ENCODE measurements around the gene METTL21A.

Gene METTL21A

GRCh38 chr2:207571370-207571769 is 53.8 kb downstream of the METTL21A start:
- no peak overlapping the region for H3K27ac ChIP-seq
- H3K4me3 ChIP-seq (ENCODE audit: low read depth in 1 of 2, low read length in 1 of 2), result no peak overlapping the region
- H3K9me3 ChIP-seq, result no peaks in the 10 kb centered on the region
- TF ChIP-seq, protein P1, sequence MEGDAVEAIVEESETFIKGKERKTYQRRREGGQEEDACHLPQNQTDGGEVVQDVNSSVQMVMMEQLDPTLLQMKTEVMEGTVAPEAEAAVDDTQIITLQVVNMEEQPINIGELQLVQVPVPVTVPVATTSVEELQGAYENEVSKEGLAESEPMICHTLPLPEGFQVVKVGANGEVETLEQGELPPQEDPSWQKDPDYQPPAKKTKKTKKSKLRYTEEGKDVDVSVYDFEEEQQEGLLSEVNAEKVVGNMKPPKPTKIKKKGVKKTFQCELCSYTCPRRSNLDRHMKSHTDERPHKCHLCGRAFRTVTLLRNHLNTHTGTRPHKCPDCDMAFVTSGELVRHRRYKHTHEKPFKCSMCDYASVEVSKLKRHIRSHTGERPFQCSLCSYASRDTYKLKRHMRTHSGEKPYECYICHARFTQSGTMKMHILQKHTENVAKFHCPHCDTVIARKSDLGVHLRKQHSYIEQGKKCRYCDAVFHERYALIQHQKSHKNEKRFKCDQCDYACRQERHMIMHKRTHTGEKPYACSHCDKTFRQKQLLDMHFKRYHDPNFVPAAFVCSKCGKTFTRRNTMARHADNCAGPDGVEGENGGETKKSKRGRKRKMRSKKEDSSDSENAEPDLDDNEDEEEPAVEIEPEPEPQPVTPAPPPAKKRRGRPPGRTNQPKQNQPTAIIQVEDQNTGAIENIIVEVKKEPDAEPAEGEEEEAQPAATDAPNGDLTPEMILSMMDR (IDR thresholded peaks at IDR 0.05), result no peak
- no peaks in the 10 kb centered on the region for H3K4me1 ChIP-seq (ENCODE audit: control insufficient read depth in 1 of 2, insufficient read depth in 1 of 2, low read depth in 1 of 2, low read length in 1 of 2)
- peaks cover 81% of the 10 kb centered on the region for H3K36me3 ChIP-seq
- no peaks in the 10 kb centered on the region for H3K27me3 ChIP-seq

GRCh38 chr2:207567671-207568070 is 57.5 kb downstream of the METTL21A start:
- no peaks in the 10 kb centered on the region for H3K4me1 ChIP-seq (ENCODE audit: control insufficient read depth in 1 of 2, insufficient read depth in 1 of 2, low read depth in 1 of 2, low read length in 1 of 2)
- H3K9me3 ChIP-seq, result no peaks in the 10 kb centered on the region
- no peak overlapping the region for H3K27ac ChIP-seq
- H3K4me3 ChIP-seq (ENCODE audit: low read depth in 1 of 2, low read length in 1 of 2), result no peak overlapping the region
- H3K36me3 ChIP-seq, result peaks cover 76% of the 10 kb centered on the region
- TF ChIP-seq, protein P1 (IDR thresholded peaks at IDR 0.05), result no peak
- H3K27me3 ChIP-seq, result no peaks in the 10 kb centered on the region

DNA sequence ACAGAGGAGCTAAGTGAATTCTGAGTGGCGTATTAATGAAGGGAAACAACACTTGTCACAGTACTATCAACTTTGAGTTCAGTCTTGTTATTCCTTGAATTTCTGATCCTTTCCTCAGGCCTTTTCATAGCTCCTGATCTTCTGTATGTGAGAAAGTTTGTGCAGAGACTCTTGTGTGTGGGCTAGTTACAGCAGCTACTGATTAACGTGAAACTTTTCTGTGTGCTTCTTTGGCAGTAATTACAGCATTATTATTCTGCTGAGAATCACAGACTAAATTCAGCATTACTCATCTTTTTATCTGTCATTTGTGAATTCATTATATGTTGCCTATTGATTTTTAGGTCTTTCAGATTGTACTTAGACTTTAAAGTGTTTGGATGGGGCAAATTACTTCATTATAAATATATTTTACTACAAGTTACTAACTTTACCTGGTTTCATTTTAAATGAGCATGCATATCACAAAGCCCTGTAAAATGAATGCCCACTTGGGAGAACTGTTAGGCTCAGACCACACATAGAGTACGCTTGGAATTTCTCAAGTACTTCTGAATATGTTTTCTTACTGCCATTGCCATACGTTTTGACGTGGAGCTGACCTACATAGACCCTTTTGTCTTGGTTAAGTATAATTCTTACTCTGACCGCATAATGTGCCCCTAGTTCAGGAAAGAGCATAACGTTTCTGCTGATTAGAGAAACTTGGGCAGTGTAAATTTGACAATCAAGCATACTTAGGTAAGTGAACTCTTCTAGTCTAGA is 59.3 kb downstream of the METTL21A start:
- Histone ChIP-seq H3K9me3 (no peaks in the 10 kb centered on the region), H3K27me3 (no peaks in the 10 kb centered on the region), H3K36me3 (peaks cover 77% of the 10 kb centered on the region), H3K4me1 (ENCODE audit: control insufficient read depth in 1 of 2, insufficient read depth in 1 of 2, low read depth in 1 of 2, low read length in 1 of 2) (no peaks in the 10 kb centered on the region), H3K4me3 (ENCODE audit: low read depth in 1 of 2, low read length in 1 of 2) (no peak overlapping the region), H3K27ac (peak overlapping the region; percentile 31)
- TF ChIP-seq, protein P1 (IDR thresholded peaks at IDR 0.05), result no peak

Data from neutrophil (primary cell).